ENCODE measurements around the gene BTBD6.

BTBD6 gene

GRCh38 chr14:105248368-105249181 is at the start of gene BTBD6:
Gene BTBD6, plus strand, starts transcription at chr14:105248533. Its CDS starts 179 bp downstream, at chr14:105248712.
- peak; percentile 98 for DNase-seq (ENCODE audit: low spot score)
- TF ChIP-seq CTCF (IDR thresholded peaks at IDR 0.05; ENCODE audit: extremely low read depth, insufficient read depth, missing control alignments) = peak; percentile 1
- in situ Hi-C loops (cut with MboI; ENCODE audit: low pct_unique_long_range_greater_than_20kb, low sequenced_read_pairs, unreplicated experiment) = no loop called here

- no peak for DNase-seq (ENCODE audit: low spot score)
- no peak for TF ChIP-seq CTCF (IDR thresholded peaks at IDR 0.05; ENCODE audit: extremely low read depth, insufficient read depth, missing control alignments)
- in situ Hi-C loops (cut with MboI; ENCODE audit: low pct_unique_long_range_greater_than_20kb, low sequenced_read_pairs, unreplicated experiment) = no loop called here
Observed at GRCh38 chr14:105198588-105198987, 49.7 kb upstream of the BTBD6 start.

- no peak for DNase-seq (ENCODE audit: low spot score)
- TF ChIP-seq CTCF (IDR thresholded peaks at IDR 0.05; ENCODE audit: extremely low read depth, insufficient read depth, missing control alignments) = no peak
- in situ Hi-C loops (cut with MboI; ENCODE audit: low pct_unique_long_range_greater_than_20kb, low sequenced_read_pairs, unreplicated experiment) = no loop called here
Observed at GRCh38 chr14:105199093-105199492, 49.2 kb upstream of the BTBD6 start.

- in situ Hi-C loops (cut with MboI; ENCODE audit: low pct_unique_long_range_greater_than_20kb, low sequenced_read_pairs, unreplicated experiment) = no loop called here
- peak; percentile 37 for TF ChIP-seq CTCF (IDR thresholded peaks at IDR 0.05; ENCODE audit: extremely low read depth, insufficient read depth, missing control alignments)
- DNase-seq (ENCODE audit: low spot score) = no peak
Observed at GRCh38 chr14:105200074-105200473, 48.3 kb upstream of the BTBD6 start.

- TF ChIP-seq CTCF (IDR thresholded peaks at IDR 0.05; ENCODE audit: extremely low read depth, insufficient read depth, missing control alignments) = no peak
- in situ Hi-C loops (cut with MboI; ENCODE audit: low pct_unique_long_range_greater_than_20kb, low sequenced_read_pairs, unreplicated experiment) = no loop called here
- no peak for DNase-seq (ENCODE audit: low spot score)
Observed at GRCh38 chr14:105200641-105201040, 47.7 kb upstream of the BTBD6 start.

DNA sequence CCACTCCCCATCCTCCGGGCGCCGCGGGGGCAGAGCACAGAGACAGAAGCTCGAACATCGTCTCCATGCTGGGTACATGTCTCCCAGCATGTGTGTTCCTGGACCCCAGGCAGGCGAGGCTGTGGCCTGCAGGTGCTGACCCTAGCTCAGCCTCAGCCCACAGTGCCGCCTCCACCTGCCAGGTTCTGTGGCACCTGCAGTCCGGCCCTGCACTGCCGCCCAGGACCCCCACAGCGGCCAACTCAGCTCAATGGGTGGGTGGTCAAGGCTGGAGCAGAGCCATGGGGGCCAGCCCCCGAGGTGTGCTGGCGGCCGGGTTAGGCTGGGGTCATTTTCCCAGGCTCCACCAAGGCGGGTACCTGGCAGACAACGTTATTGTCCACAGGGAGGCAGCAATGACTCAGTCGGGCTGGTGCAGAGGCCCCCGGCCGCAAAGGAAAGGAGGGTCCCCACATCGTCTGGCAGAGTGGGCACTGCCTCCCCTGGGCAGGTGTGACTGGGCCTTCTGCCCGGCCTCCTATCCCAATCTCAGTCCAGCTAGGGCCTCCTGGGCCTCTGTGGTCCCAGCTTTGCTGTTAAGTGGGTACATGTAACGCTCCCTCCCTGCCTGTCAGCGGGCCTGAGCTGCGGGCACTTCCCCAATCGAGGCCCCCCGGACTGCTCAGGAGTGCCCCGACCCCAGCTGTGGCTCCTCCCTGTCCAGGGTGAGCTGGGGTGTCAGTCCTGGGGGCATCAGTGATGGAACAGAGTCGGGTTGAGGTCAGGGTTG is 47.0 kb upstream of the BTBD6 start:
- TF ChIP-seq CTCF (IDR thresholded peaks at IDR 0.05; ENCODE audit: extremely low read depth, insufficient read depth, missing control alignments) = peak; percentile 37
- in situ Hi-C loops (cut with MboI; ENCODE audit: low pct_unique_long_range_greater_than_20kb, low sequenced_read_pairs, unreplicated experiment) = no loop called here
- DNase-seq (ENCODE audit: low spot score) = no peak

Data from GM13977 (cell line).